Breast epithelium (tissue), 3 donors: Measurements from ENCODE around the gene SPON1.

Experiments used
- CTCF ChIP-seq, 3 donors: fragments of 450-650 bp; IDR thresholded peaks; one replicate each; pipeline ENCODE4 v1.5.1; 2016 to 2017; ENCODE audit warnings: antibody characterized with exemption in 3 of 3, mild to moderate bottlenecking in 3 of 3, moderate library complexity in 3 of 3
- POLR2A ChIP-seq: fragments of 450-650 bp; IDR thresholded peaks from one replicate; pipeline ENCODE4 v1.6.1; 2016; ENCODE audit warnings: antibody characterized with exemption, mild to moderate bottlenecking, moderate library complexity

- no peak for TF ChIP-seq CTCF (IDR thresholded peaks at IDR 0.05)
- no peak for TF ChIP-seq POLR2A
These were observed 256.2 kb downstream of the SPON1 start for GRCh38 chr11:14218728-14219127.
